Measurements from ENCODE around the gene AFF3. TPM values are rescaled to one million over a fixed set of nuclear protein-coding genes. Genes with fewer than 3 reads are reported as not detected.

The AFF3 gene
- polyA plus RNA-seq, 1 donor (not counting 4 experiments of a cell fraction or from before 2014, with no cell fraction given), result not detected

- no peaks in the 10 kb centered on the region for H3K4me1 ChIP-seq (ENCODE audit: control insufficient read depth, extremely low read depth, insufficient read depth, low read length)
- no peak for FAIRE-seq
Measured at GRCh38 chr2:99776906-99777646, 365.3 kb downstream of the AFF3 start.

GRCh38 chr2:99776206-99776905 is 366.0 kb downstream of the AFF3 start:
- Histone ChIP-seq H3K4me1 (ENCODE audit: control insufficient read depth, extremely low read depth, insufficient read depth, low read length) (no peaks in the 10 kb centered on the region), H2AFZ (ENCODE audit: control insufficient read depth, low read length) (no peak overlapping the region), H3K79me2 (ENCODE audit: control insufficient read depth, insufficient read depth, low read length) (no peaks in the 10 kb centered on the region), H3K9me3 (ENCODE audit: control insufficient read depth, low read depth, low read length) (no peaks in the 10 kb centered on the region), H3K9me1 (ENCODE audit: control insufficient read depth, extremely low read depth, insufficient read depth, low read length) (no peaks in the 10 kb centered on the region), H3K4me3 (ENCODE audit: control insufficient read depth in 2 of 3, extremely low read depth in 1 of 3, insufficient read depth in 2 of 3, low read depth in 1 of 3, low read length in 3 of 3) (no peak overlapping the region), H3K27me3 (ENCODE audit: control insufficient read depth, extremely low read depth, insufficient read depth, low read length) (no peaks in the 10 kb centered on the region), H3K4me2 (ENCODE audit: control insufficient read depth, extremely low read depth, insufficient read depth, low read depth, low read length) (no peak overlapping the region), H3K36me3 (ENCODE audit: control insufficient read depth in 2 of 2, extremely low read depth in 1 of 2, insufficient read depth in 2 of 2, low read length in 2 of 2) (no peaks in the 10 kb centered on the region), H3K9ac (ENCODE audit: control insufficient read depth, extremely low read depth, insufficient read depth, low read length) (no peak overlapping the region), H4K20me1 (ENCODE audit: control insufficient read depth, extremely low read depth, insufficient read depth, low read length) (no peaks in the 10 kb centered on the region), H3K27ac (ENCODE audit: control insufficient read depth, insufficient read depth, low read length) (no peak overlapping the region)
- DNase-seq (ENCODE audit: low read depth, low spot score) (no peak), FAIRE-seq (no peak)
- dilution Hi-C loops (cut with MboI; ENCODE audit: extremely low pct_ligation_motif_present, low sequenced_read_pairs), result no loop called here
- TF ChIP-seq CTCF (optimal IDR thresholded peaks at IDR 0.05 in 1 of 3, IDR thresholded peaks at IDR 0.05 in 1 of 3, conservative IDR thresholded peaks at IDR 0.05 in 1 of 3; ENCODE audit: extremely low read depth in 1 of 3, insufficient read depth in 2 of 3, low read length in 3 of 3) (no peak), EZH2 (IDR thresholded peaks at IDR 0.05; ENCODE audit: low read length) (no peak)

More at GRCh38 chr2:99776906-99777646, 365.3 kb downstream of the AFF3 start:
- Histone ChIP-seq H3K4me3 (ENCODE audit: control insufficient read depth in 2 of 3, extremely low read depth in 1 of 3, insufficient read depth in 2 of 3, low read depth in 1 of 3, low read length in 3 of 3) (no peak overlapping the region), H3K9me1 (ENCODE audit: control insufficient read depth, extremely low read depth, insufficient read depth, low read length) (no peaks in the 10 kb centered on the region), H3K36me3 (ENCODE audit: control insufficient read depth in 2 of 2, extremely low read depth in 1 of 2, insufficient read depth in 2 of 2, low read length in 2 of 2) (no peaks in the 10 kb centered on the region), H3K27ac (ENCODE audit: control insufficient read depth, insufficient read depth, low read length) (no peak overlapping the region), H3K79me2 (ENCODE audit: control insufficient read depth, insufficient read depth, low read length) (no peaks in the 10 kb centered on the region), H3K27me3 (ENCODE audit: control insufficient read depth, extremely low read depth, insufficient read depth, low read length) (no peaks in the 10 kb centered on the region), H3K9me3 (ENCODE audit: control insufficient read depth, low read depth, low read length) (no peaks in the 10 kb centered on the region), H2AFZ (ENCODE audit: control insufficient read depth, low read length) (no peak overlapping the region), H3K4me2 (ENCODE audit: control insufficient read depth, extremely low read depth, insufficient read depth, low read depth, low read length) (no peak overlapping the region), H4K20me1 (ENCODE audit: control insufficient read depth, extremely low read depth, insufficient read depth, low read length) (no peaks in the 10 kb centered on the region), H3K9ac (ENCODE audit: control insufficient read depth, extremely low read depth, insufficient read depth, low read length) (no peak overlapping the region)
- dilution Hi-C loops (cut with MboI; ENCODE audit: extremely low pct_ligation_motif_present, low sequenced_read_pairs), result no loop called here
- DNase-seq (ENCODE audit: low read depth, low spot score), result no peak
- no peak for TF ChIP-seq CTCF (optimal IDR thresholded peaks at IDR 0.05 in 1 of 3, IDR thresholded peaks at IDR 0.05 in 1 of 3, conservative IDR thresholded peaks at IDR 0.05 in 1 of 3; ENCODE audit: extremely low read depth in 1 of 3, insufficient read depth in 2 of 3, low read length in 3 of 3)
- TF ChIP-seq EZH2 (IDR thresholded peaks at IDR 0.05; ENCODE audit: low read length), result no peak

All from keratinocyte (primary cell).